IMR-90 (cell line): ENCODE measurements around the gene MYH10.

Experiments
- CHD1 ChIP-seq: IDR thresholded peaks from 2 replicates; pipeline ENCODE4 v1.6.1; 2012; ENCODE audit warnings: low read depth, low read length, improper control_type of control experiment
- CTCF ChIP-seq: conservative IDR thresholded peaks from 2 replicates; pipeline ENCODE4 v1.5.1; 2012; ENCODE audit warnings: mild to moderate bottlenecking, low read depth, low read length, improper control_type of control experiment
- ELK1 ChIP-seq: fragments of 150-350 bp; IDR thresholded peaks from 2 replicates; pipeline ENCODE4 v1.6.1; 2016; ENCODE audit warnings: low read depth, mild to moderate bottlenecking, low read length, moderate library complexity, borderline replicate concordance
- MAFK ChIP-seq: IDR thresholded peaks from 2 replicates; pipeline ENCODE4 v1.6.1; 2012; ENCODE audit warnings: low read depth, low read length, improper control_type of control experiment
- MXI1 ChIP-seq: IDR thresholded peaks from 2 replicates; pipeline ENCODE4 v1.6.1; 2012; ENCODE audit warnings: low read depth, mild to moderate bottlenecking, low read length, moderate library complexity, borderline replicate concordance
- NFE2L2 ChIP-seq: fragments of 150-350 bp; IDR thresholded peaks from 2 replicates; pipeline ENCODE4 v1.6.1; 2016; ENCODE audit warnings: low read depth, mild to moderate bottlenecking, low read length
- POLR2A ChIP-seq: IDR thresholded peaks from 2 replicates; pipeline ENCODE4 v1.6.1; 2012; ENCODE audit warnings: mild to moderate bottlenecking, low read depth, low read length
- RAD21 ChIP-seq: IDR thresholded peaks from 2 replicates; pipeline ENCODE4 v1.6.1; 2012; ENCODE audit warnings: low read length, improper control_type of control experiment
- RFX5 ChIP-seq: IDR thresholded peaks from 2 replicates; pipeline ENCODE4 v1.8.0; 2012; ENCODE audit warnings: low read depth, mild to moderate bottlenecking, low read length, moderate library complexity
- USF2 ChIP-seq: fragments of 150-350 bp; IDR thresholded peaks from 2 replicates; pipeline ENCODE4 v1.6.1; 2017; ENCODE audit warnings: mild to moderate bottlenecking, antibody characterized with exemption, low read length, low read depth

- TF ChIP-seq CTCF, result no peak
- TF ChIP-seq POLR2A, result no peak
- TF ChIP-seq RFX5, result no peak
- TF ChIP-seq MXI1, result no peak
- TF ChIP-seq ELK1, result no peak
- no peak for TF ChIP-seq RAD21
- TF ChIP-seq USF2, result no peak
- no peak for TF ChIP-seq CHD1
- TF ChIP-seq NFE2L2, result no peak
- TF ChIP-seq MAFK, result no peak
Measured at GRCh38 chr17:8574687-8575086, 55.8 kb downstream of the MYH10 start.
